Suppressor macrophage treated with lipopolysaccharide for 4 hours (primary cell): ENCODE results near the gene KYNU.
"Not testable (repeated sequence)": the region's sequence is repeated elsewhere in the genome, so short reads cannot be mapped to it uniquely, and the experiment has no call there.

ENCODE experiments used
- DNase-seq: peaks from one replicate; pipeline ENCODE4 v3.0.0-alpha.2; 2020

Gene KYNU

GRCh38 chr2:142877216-142877838 lies at the start of gene KYNU:
Gene KYNU (plus strand): TSS chr2:142877664. CDS start chr2:142885368, 7,704 bp downstream.
- peak; percentile 92 for DNase-seq

- DNase-seq, result peak; percentile 86
Observed at GRCh38 chr2:142834021-142834420, 43.4 kb upstream of the KYNU start.

- DNase-seq, result peak; percentile 71
Observed at GRCh38 chr2:142840436-142840835, 37.0 kb upstream of the KYNU start.

- no peak for DNase-seq
Observed at GRCh38 chr2:142841788-142842187, 35.7 kb upstream of the KYNU start.

GRCh38 chr2:142842369-142842768 lies 35.1 kb upstream of the KYNU start:
- DNase-seq, result no peak

GRCh38 chr2:142843731-142844130 lies 33.7 kb upstream of the KYNU start:
- no peak for DNase-seq

- no peak for DNase-seq
Observed at GRCh38 chr2:142848023-142848606, 29.3 kb upstream of the KYNU start.

- no peak for DNase-seq
Observed at GRCh38 chr2:142849820-142850219, 27.6 kb upstream of the KYNU start.

- DNase-seq, result no peak
Observed at GRCh38 chr2:142853912-142854311, 23.6 kb upstream of the KYNU start.

- no peak for DNase-seq
Observed at GRCh38 chr2:142857256-142858164, 20.0 kb upstream of the KYNU start.

- DNase-seq, result peak; percentile 64
Observed at GRCh38 chr2:142858961-142859360, 18.5 kb upstream of the KYNU start.

- DNase-seq, result no peak
Observed at GRCh38 chr2:142862299-142862698, 15.2 kb upstream of the KYNU start.

- no peak for DNase-seq
Observed at GRCh38 chr2:142862847-142863246, 14.6 kb upstream of the KYNU start.

- peak; percentile 71 for DNase-seq
Observed at GRCh38 chr2:142863485-142863961, 13.9 kb upstream of the KYNU start.

- not testable (repeated sequence) for DNase-seq
Observed at GRCh38 chr2:142864605-142865004, 12.9 kb upstream of the KYNU start.

GRCh38 chr2:142865924-142866323 lies 11.5 kb upstream of the KYNU start:
- peak; percentile 90 for DNase-seq

- no peak for DNase-seq
Observed at GRCh38 chr2:142866426-142866825, 11.0 kb upstream of the KYNU start.

- no peak for DNase-seq
Observed at GRCh38 chr2:142867136-142867535, 10.3 kb upstream of the KYNU start.

- DNase-seq, result peak; percentile 93
Observed at GRCh38 chr2:142868229-142868762, 9.2 kb upstream of the KYNU start.

- not testable (repeated sequence) for DNase-seq
Observed at GRCh38 chr2:142869065-142869460, 8.4 kb upstream of the KYNU start.

GRCh38 chr2:142869461-142870106 lies 7.9 kb upstream of the KYNU start:
- no peak for DNase-seq

GRCh38 chr2:142870526-142870925 lies 6.9 kb upstream of the KYNU start:
- DNase-seq, result peak; percentile 88

- no peak for DNase-seq
Observed at GRCh38 chr2:142871396-142871795, 6.1 kb upstream of the KYNU start.
